GM19043 (cell line): Measurements from ENCODE around the gene OLFM3.

Experiments used
- ATAC-seq: cut with Tn5 transposase; IDR thresholded peaks from one replicate; pipeline ENCODE4 v1.9.1; 2021; ENCODE audit warnings: low read depth; ENCODE audit not compliant: unreplicated experiment

The OLFM3 gene

GRCh38 chr1:101854271-101854670 is 142.5 kb downstream of the OLFM3 start:
- no peak for ATAC-seq

- ATAC-seq: no peak
Observed at GRCh38 chr1:101852936-101853335, 143.8 kb downstream of the OLFM3 start.

GRCh38 chr1:101849356-101849755 is 147.4 kb downstream of the OLFM3 start:
- no peak for ATAC-seq

- ATAC-seq: no peak
Observed at GRCh38 chr1:101847626-101848025, 149.1 kb downstream of the OLFM3 start.

GRCh38 chr1:101846820-101847219 is 149.9 kb downstream of the OLFM3 start:
- ATAC-seq: no peak

- no peak for ATAC-seq
Observed at GRCh38 chr1:101843160-101843559, 153.6 kb downstream of the OLFM3 start.

- ATAC-seq: no peak
Observed at GRCh38 chr1:101841824-101842223, 154.9 kb downstream of the OLFM3 start.

- no peak for ATAC-seq
Observed at GRCh38 chr1:101835988-101836387, 160.7 kb downstream of the OLFM3 start.

- ATAC-seq: no peak
Observed at GRCh38 chr1:101833312-101833711, 163.4 kb downstream of the OLFM3 start.

- ATAC-seq: no peak
Observed at GRCh38 chr1:101826416-101826815, 170.3 kb downstream of the OLFM3 start.

GRCh38 chr1:101820071-101820470 is 176.7 kb downstream of the OLFM3 start:
- ATAC-seq: no peak

GRCh38 chr1:101816262-101816661 is 180.5 kb downstream of the OLFM3 start:
- ATAC-seq: no peak

GRCh38 chr1:101798417-101798816 is 198.3 kb downstream of the OLFM3 start:
- no peak for ATAC-seq

GRCh38 chr1:101797722-101798121 is 199.0 kb downstream of the OLFM3 start:
- ATAC-seq: no peak

- no peak for ATAC-seq
Observed at GRCh38 chr1:101781201-101781831, 215.4 kb downstream of the OLFM3 start.

- peak; percentile 81 for ATAC-seq
Observed at GRCh38 chr1:101769520-101769919, 227.2 kb downstream of the OLFM3 start.

GRCh38 chr1:101757985-101758384 is 238.7 kb downstream of the OLFM3 start:
- no peak for ATAC-seq

GRCh38 chr1:101756411-101756810 is 240.3 kb downstream of the OLFM3 start:
- ATAC-seq: no peak
